KOPT-K1 (cell line): ENCODE data around the gene ZBTB17.

Source experiments
- H3K27ac ChIP-seq: fragments of 200-600 bp; sonication (generic); 2 replicates; pipeline ENCODE4 v1.5.1; 2016; ENCODE audit warnings: antibody characterized with exemption, mild to moderate bottlenecking, low read depth, low read length; ENCODE audit not compliant: poor library complexity, severe bottlenecking
- H3K36me3 ChIP-seq: fragments of 200-600 bp; sonication (generic); 2 replicates; pipeline ENCODE4 v1.5.1; 2017; ENCODE audit warnings: antibody characterized with exemption, mild to moderate bottlenecking, low read length, moderate library complexity; ENCODE audit not compliant: insufficient read depth
- H3K9me3 ChIP-seq: fragments of 200-600 bp; sonication (generic); 2 replicates; pipeline ENCODE4 v1.5.1; 2017; ENCODE audit warnings: antibody characterized with exemption, low read length, mild to moderate bottlenecking; ENCODE audit not compliant: insufficient read depth, poor library complexity, severe bottlenecking

Gene ZBTB17

GRCh38 chr1:15997637-15998280 is 21.9 kb upstream of the ZBTB17 start:
- H3K27ac ChIP-seq: no peak overlapping the region
- H3K9me3 ChIP-seq: no peaks in the 10 kb centered on the region
- no peaks in the 10 kb centered on the region for H3K36me3 ChIP-seq

- no peak overlapping the region for H3K27ac ChIP-seq
- no peaks in the 10 kb centered on the region for H3K9me3 ChIP-seq
These were observed 21.2 kb upstream of the ZBTB17 start for GRCh38 chr1:15997076-15997585.

GRCh38 chr1:15994590-15995351 is 18.9 kb upstream of the ZBTB17 start:
- Histone ChIP-seq H3K36me3 (no peaks in the 10 kb centered on the region), H3K27ac (no peak overlapping the region), H3K9me3 (no peaks in the 10 kb centered on the region)

More at GRCh38 chr1:15997076-15997585, 21.2 kb upstream of the ZBTB17 start:
- no peaks in the 10 kb centered on the region for H3K36me3 ChIP-seq

GRCh38 chr1:15994081-15994480 is 18.2 kb upstream of the ZBTB17 start:
- no peaks in the 10 kb centered on the region for H3K36me3 ChIP-seq
- H3K9me3 ChIP-seq: no peaks in the 10 kb centered on the region
- H3K27ac ChIP-seq: no peak overlapping the region

- Histone ChIP-seq H3K27ac (no peak overlapping the region), H3K36me3 (no peaks in the 10 kb centered on the region), H3K9me3 (no peaks in the 10 kb centered on the region)
These were observed 17.8 kb upstream of the ZBTB17 start for GRCh38 chr1:15993666-15994065.

GRCh38 chr1:15992582-15993500 is 16.9 kb upstream of the ZBTB17 start:
- no peak overlapping the region for H3K27ac ChIP-seq
- H3K9me3 ChIP-seq: no peaks in the 10 kb centered on the region
- no peaks in the 10 kb centered on the region for H3K36me3 ChIP-seq

- H3K36me3 ChIP-seq: no peaks in the 10 kb centered on the region
- no peak overlapping the region for H3K27ac ChIP-seq
- H3K9me3 ChIP-seq: no peaks in the 10 kb centered on the region
These were observed 16.3 kb upstream of the ZBTB17 start for GRCh38 chr1:15992187-15992553.

- Histone ChIP-seq H3K36me3 (no peaks in the 10 kb centered on the region), H3K27ac (no peak overlapping the region), H3K9me3 (no peaks in the 10 kb centered on the region)
These were observed 15.7 kb upstream of the ZBTB17 start for GRCh38 chr1:15991427-15992186.

- Histone ChIP-seq H3K36me3 (no peaks in the 10 kb centered on the region), H3K9me3 (no peaks in the 10 kb centered on the region)
These were observed 13.9 kb upstream of the ZBTB17 start for GRCh38 chr1:15989776-15990175.

GRCh38 chr1:15988856-15989736 is 13.2 kb upstream of the ZBTB17 start:
- Histone ChIP-seq H3K27ac (no peak overlapping the region), H3K36me3 (no peaks in the 10 kb centered on the region), H3K9me3 (no peaks in the 10 kb centered on the region)

More at GRCh38 chr1:15989776-15990175, 13.9 kb upstream of the ZBTB17 start:
- no peak overlapping the region for H3K27ac ChIP-seq

- no peak overlapping the region for H3K27ac ChIP-seq
These were observed 9.9 kb upstream of the ZBTB17 start for GRCh38 chr1:15985611-15986297.

GRCh38 chr1:15983275-15983674 is 7.4 kb upstream of the ZBTB17 start:
- H3K27ac ChIP-seq: no peak overlapping the region
- peaks cover 17% of the 10 kb centered on the region for H3K9me3 ChIP-seq
- no peaks in the 10 kb centered on the region for H3K36me3 ChIP-seq

More at GRCh38 chr1:15985611-15986297, 9.9 kb upstream of the ZBTB17 start:
- Histone ChIP-seq H3K36me3 (no peaks in the 10 kb centered on the region), H3K9me3 (peaks cover 17% of the 10 kb centered on the region)

GRCh38 chr1:15981679-15982078 is 5.8 kb upstream of the ZBTB17 start:
- Histone ChIP-seq H3K9me3 (peaks cover 18% of the 10 kb centered on the region), H3K27ac (no peak overlapping the region), H3K36me3 (no peaks in the 10 kb centered on the region)
